Left hindlimb (tissue), 1 donor: ENCODE data around the gene TSGA10.
"Not testable (repeated sequence)": the region's sequence is repeated elsewhere in the genome, so short reads cannot be mapped to it uniquely, and the experiment has no call there.

Source experiments
- DNase-seq: peaks from one replicate; pipeline ENCODE4 v3.0.0-alpha.2; 2018

Gene TSGA10, protein sequence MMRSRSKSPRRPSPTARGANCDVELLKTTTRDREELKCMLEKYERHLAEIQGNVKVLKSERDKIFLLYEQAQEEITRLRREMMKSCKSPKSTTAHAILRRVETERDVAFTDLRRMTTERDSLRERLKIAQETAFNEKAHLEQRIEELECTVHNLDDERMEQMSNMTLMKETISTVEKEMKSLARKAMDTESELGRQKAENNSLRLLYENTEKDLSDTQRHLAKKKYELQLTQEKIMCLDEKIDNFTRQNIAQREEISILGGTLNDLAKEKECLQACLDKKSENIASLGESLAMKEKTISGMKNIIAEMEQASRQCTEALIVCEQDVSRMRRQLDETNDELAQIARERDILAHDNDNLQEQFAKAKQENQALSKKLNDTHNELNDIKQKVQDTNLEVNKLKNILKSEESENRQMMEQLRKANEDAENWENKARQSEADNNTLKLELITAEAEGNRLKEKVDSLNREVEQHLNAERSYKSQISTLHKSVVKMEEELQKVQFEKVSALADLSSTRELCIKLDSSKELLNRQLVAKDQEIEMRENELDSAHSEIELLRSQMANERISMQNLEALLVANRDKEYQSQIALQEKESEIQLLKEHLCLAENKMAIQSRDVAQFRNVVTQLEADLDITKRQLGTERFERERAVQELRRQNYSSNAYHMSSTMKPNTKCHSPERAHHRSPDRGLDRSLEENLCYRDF

DNA sequence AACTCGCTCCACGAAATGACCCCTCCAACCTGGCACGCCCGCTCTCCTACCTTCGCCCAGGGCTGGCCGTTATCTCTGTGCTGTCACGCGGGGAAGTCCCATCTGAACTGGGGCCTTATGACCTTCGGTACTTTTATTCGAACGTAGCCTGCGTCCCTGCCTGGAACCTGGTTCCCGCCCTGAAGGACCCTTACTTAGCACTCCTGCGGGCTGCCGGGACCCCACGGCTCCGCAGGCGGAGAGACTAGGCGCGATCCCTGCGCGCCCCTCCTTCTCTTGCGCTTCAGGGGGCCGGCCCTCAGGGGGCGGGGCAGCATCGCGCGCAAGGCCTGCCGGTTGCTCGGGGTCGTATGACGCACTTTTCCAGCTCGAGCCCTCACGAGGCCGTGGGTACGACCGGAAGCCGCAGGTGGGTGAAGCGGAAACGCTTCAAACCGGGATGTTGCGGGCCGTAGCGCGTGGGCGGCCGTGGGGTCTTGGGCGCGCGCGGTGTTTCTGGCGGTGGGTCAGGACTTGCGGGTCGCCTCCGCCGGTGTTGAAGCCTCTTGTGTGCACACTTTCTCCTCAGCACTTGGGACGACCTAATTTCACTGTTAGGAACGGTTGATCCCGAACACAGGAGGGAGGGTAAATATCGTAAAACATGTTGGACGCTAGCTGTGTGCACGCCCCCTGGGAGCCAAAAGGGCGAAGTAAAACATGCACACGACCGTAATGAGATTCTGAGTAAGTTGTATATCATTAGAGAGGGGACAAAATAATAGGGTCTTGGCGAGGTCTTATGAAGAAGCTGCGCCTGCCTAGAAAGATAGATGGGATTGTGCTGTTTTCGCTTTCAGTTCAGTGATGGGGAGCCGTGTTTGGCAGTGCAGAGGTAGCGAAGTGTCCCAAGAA, at the start of gene TSGA10, which contains the start of gene LIPT1:
Gene TSGA10 (minus strand): TSS at position 300 of the 894 bp plus-strand sequence. CDS start 45,503 bp downstream, outside the sequence.
Gene LIPT1 (plus strand): TSS at position 325 of the 894 bp plus-strand sequence. CDS start 6,991 bp downstream, outside the sequence.
- DNase-seq, result peak; percentile 93

DNA sequence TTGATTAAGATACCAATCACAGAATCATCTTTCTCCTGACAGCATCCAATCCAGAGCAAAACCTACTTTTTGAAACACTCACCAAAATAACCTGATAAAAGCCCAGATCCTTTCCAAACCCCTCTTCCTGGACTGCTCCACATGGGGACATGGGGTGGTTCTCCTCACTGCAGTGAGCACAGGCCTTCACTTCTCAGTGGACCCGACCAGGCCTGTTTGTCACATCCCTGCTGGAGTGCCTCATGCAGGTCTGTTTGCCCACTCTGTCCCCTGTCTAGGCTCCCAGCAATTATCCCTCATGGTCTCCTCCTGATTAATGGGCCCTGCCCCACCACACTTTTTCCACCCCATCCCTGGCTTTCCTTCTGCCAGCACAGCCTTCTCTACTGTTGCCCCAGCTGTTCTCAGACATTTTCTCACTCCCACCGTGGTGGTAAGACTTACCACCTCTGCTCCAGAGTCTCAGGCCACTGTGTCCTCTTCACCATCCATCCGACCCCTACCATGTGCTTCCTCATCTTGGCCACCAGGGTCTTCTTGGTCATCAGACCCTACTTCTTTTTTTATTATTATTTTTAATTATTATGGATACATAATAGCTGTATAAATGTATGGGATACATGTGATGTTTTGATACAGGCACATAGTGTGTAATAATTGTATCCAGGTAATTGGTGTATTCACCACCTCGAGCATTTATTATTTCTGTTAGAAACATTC, 47.4 kb upstream of the TSGA10 start:
- no peak for DNase-seq

DNA sequence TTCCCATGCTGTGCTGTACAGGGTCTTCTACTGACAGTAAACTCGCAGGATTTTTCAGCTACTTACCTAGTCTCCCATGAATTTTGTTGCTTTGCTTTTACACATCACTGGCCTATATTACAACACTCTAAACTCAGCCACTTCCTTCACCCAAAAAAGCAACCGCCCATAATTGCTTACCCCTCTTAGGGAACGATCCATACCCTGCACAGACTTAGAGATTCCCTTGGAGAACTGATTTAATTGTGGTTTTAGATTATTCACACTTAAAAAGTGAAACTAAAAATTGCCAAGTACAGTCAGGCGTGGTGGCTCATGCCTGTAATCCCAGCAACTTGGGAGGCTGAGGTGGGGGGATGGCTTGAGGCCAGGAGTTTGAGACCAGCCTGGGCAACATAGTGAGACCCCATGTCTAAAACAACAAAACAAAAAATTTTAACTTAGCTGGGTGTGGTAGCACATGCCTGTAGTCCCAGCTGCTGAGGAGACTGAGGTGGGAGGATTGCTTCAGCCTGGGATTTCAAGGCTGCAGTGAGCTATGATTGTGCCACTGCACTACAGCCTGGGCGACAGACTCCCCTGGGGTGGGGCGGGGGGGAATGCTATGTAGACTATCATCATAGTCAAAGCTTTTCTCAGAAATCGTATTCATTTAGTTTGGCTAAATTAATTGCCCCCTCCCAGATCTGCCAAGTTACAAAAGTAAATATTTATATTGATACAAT, 45.5 kb upstream of the TSGA10 start:
- DNase-seq, result no peak

DNA sequence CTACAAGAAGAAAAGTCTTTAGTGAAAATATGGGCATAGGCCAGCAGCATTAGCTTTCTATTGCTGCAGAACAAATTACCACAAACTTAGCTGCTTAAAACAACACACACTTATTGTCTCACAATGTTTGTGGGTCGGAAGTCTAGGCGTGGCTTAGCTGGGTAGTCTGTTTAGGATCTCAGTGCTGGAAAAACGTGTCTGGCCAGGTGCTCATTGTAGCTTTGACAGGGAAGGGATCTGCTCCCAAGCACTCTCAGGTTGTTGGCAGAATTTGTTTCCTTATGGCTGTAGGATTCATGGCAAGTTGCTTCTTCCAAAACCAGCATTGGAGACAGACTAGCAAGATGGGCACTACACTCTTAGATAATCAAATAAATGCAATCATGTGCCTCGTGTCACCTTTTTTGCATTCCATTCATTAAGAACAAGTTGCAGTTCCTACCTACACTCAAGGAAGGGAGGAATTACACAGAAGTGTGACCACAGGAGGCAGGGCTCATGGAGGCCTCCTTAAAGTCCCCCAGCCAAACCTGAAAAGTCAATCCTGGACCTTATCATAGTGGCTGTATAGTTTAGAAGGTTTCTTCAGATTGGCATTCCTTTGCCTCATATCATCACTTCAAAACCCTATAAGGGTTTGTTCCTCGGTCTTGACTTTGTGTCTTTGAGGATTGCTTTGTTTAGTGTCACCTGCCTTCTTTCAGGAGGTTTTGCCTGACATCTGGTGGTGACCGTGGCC, 43.5 kb upstream of the TSGA10 start:
- DNase-seq, result no peak

DNA sequence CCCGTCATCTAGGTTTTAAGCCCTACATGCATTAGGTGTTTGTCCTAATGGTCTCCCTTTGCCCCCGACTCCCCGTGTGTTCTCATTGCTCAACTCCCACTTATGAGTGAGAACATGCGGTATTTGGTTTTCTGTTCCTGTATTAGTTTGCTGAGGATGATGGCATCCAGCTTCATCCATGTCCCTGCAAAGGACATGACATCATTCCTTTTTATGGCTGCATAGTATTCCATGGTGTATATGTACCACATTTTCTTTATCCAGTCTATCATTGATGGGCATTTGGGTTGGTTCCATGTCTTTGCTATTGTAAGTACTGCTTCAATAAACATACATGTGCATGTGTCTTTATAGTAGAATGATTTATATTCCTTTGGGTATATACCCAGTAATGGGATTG, 37.6 kb upstream of the TSGA10 start:
- DNase-seq, result not testable (repeated sequence)

DNA sequence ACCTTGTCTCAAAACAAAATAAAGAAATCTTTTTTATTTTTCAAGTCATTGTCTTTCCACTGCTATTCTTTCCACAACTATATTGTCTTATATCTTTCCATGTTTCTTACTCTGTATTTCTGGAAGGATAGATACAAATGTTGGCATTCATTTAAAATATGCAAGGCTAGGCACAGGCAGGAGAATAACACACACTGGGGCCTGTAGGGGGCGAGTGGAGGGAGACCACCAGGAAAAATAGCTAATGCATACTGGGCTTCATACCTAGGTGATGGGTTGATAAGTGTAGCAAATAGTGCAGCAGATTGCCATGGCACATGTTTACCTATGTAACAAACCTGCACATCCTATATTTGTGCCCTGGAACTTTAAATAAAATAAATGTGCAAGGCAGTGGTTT, 35.8 kb upstream of the TSGA10 start:
- DNase-seq, result no peak

DNA sequence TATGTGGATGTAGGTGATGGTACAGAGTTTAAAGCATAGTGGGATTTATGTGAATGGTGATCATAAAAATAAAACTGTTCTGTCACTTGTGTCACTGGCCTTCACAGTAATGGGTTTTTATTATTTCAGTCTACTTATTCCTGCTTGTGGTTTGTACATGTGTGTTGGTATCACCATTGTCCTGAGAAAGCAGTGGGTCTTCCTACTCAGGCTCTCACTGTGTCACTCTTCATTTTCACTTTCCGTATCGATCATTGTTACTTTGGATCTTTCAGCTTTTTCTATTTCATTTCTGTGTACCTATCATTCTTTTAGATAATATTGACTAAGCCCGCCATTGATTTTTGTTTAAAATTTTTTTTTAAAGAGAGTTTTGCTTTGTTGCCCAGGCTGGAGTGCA, 33.6 kb upstream of the TSGA10 start:
- no peak for DNase-seq

DNA sequence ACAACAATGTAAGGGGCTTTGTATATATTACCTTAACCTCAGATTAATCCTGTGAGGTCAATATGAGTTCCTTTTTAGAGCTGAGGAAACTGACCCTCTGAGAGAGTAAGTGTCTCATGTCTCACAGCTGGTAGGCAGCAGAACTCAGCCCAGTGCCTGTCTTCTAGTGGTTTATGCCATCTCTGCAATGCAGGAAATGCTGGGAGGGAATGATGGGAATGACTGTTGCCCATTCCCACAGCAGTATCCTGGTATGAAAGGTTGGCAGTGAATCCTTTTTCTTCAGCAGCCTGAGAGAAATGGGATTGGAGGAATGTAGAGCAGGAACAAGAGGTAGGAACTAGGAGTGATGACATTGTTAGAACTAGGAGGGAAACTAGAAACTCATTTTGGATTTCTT, 32.3 kb upstream of the TSGA10 start:
- no peak for DNase-seq

DNA sequence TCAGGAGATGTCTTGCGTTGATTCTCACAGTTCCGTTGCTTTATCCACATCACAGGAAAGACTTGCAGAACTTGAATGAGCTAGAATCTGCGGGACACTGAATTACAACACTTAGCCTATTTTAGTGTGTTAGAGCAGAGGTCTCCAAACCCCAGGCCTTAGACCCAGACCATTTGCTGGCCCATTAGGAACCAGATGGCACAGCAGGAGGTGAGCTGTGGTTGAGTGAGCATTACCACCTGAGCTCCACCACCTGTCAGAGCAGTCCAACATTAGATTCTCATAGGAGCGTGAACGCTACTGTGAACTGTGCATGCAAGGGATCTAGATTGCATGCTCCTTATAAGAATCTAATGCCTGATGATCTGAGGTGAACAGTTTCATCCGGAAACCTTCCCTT, 30.1 kb upstream of the TSGA10 start:
- DNase-seq, result no peak

DNA sequence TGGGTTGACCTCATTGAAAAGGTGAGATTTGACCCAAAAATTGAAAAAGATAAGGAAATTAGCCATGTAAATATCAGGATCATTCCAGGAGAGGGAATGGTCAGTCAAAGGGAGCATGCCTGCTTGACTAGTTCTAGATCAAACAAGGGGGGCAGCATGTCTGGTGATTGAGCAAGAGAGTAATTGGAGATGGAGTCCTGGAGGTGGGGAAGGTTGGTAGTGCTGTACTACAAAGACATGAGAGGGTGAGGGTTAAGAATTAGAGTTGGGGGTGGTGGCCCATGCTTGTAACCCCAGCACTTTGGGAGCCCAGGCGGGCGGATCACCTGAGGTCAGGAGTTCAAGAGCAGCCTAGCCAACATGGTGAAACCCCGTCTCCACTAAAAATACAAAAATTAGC, 28.3 kb upstream of the TSGA10 start:
- no peak for DNase-seq

DNA sequence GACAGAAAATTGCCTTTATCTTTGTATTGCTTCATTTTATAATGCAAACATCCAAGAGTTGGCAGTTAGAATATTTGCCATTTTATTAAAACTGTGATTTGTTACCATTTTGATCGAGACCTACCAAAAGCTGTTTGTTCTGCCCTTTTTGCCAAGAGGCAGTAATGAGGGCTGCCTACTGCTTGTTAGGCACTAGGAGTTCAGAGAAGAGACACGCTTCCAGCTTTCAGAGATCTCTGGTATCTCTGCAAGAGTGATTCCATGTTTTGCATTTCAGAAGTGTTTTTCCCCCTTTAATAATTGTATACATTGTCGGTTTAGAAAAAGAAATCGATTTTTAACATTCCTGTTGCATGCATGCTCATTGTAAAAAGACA, 26.9 kb upstream of the TSGA10 start:
- DNase-seq, result no peak

DNA sequence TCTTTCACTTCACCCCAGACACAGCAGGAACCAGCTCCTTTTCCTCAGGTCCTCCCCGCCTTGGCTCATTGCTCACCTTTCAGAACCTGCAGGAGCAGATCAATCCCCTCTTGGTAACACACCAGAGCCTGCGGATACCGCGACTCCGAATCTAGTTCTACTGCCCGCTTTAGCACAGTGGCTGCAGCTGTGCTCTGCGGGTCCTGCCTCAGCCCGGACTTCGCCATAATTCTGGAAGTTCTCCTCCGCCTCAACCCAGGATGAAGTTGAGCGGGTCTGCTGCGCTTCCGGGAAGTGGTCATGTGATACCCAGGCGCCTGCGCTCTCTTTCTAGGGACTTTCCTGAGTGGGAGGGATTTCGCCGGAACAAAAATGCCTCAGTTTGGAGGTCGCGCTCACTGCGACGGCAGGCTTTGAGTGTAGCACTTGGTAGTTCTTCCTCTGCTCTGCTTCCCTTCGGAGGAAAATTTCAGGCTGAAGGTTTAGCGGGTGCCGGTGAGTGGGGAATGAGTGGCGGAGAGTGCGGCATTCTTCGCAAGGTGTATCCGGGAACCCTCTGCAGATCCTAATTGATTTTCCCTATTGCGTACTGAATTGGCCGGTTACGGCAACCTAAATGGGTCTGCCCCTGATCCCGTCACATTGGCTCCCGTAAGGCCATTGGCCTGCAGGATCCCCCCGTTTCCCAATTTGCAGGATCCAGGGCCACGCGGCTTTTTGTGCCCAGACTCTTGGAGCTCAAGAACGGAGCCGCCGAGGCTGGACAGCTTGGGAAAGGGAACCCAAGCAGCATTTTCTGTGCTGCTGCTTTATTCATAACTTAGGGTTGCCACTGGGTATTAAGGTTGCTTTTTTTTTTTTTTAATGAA, 26.2 kb upstream of the TSGA10 start, which contains the start of the genes MITD1 and MRPL30:
Gene MITD1 (minus strand): TSS at position 304 of the 869 bp plus-strand sequence. CDS start 77 bp downstream, at position 227.
Gene MRPL30 (plus strand): TSS at position 430 of the 869 bp plus-strand sequence. CDS start 5,020 bp downstream, outside the sequence.
- DNase-seq, result peak; percentile 94

DNA sequence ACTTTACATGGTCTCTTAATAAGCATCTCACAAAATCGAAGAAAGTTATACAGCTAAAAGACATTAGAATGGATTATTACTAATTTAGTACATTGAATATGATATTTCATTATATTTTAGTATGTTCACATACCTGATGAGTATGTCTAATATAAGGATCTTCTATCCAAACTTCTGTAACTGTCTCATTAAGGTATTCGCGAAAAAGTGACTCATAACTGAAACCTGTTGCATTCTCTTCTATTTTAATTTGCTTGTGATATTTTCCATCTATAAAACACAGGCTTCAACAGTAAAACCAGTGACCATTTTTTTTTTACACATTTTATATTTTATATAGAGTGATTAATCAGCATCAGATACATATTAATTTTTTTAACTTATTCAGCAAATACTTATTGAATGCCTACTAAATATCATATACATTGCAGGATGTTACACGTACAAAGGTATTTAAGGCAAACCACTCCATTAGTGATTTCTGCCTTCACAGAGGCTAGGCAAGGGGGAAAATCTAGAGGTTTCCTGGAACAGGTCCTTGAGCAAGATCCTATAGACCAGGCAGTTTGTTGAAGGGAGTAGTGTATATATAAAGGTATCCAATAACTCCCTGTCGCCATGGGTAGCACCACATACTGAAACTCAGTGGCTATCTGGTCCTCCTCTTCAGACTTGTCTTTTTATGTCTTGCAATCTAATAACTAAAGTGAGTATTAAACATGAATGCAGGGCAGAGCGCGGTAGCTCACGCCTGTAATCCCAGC, 16.8 kb upstream of the TSGA10 start:
- no peak for DNase-seq

DNA sequence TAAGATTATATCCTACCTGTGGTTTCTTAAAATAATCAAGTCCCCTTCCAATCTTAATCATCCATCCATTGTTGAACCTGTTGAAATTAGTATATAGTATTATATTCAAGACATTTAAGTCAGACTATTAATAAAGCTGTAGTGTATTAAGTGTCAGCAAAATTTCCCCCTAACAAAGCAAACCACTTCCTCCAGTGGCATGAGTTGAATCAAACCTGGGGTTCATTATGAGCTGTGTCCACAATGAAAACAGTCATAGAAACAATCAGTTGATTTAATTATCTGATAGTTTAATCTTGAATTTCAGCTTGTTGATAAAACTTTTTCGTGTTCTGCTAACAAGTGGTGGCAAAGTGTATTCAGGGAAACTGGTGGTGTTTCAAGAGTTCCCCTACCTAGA, 14.8 kb upstream of the TSGA10 start:
- DNase-seq, result no peak

DNA sequence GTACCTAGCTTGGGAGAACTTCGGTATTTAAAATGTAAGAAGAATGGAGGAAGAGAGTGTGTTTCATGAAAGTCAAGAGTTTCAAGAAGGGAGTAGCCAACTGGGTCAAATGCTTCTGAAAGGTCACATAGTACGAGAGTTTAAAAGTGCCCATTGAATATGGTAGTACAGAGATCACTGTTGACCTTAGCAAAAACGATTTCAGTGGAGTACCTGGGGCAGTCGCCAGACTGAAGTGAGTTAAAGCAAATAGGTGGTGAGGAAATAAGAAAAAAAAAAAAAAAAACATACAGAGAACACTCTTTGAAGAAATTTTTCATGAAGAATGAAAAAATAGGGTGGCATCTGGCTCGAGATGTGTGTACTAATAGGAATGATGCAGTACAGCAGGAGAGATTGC, 11.5 kb upstream of the TSGA10 start:
- no peak for DNase-seq

DNA sequence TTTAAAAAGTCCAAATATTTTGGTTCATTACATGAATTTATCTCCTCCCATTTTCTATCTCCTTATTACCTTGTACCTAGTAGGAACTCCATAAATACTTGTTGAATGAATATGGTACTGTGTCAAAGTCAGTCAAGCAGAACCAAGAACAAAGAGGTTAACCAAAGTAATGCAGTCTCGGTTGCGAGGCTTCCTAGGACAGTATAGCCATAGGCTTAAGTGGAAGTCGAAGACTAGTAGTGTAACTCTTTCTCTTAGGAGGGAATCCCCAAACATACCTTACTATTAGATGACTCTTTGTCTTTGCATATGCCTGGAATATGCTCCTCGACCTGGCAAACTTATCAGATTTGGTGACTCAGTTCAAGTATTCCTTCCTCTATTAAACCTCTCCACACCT, 4.9 kb upstream of the TSGA10 start:
- DNase-seq, result no peak

DNA sequence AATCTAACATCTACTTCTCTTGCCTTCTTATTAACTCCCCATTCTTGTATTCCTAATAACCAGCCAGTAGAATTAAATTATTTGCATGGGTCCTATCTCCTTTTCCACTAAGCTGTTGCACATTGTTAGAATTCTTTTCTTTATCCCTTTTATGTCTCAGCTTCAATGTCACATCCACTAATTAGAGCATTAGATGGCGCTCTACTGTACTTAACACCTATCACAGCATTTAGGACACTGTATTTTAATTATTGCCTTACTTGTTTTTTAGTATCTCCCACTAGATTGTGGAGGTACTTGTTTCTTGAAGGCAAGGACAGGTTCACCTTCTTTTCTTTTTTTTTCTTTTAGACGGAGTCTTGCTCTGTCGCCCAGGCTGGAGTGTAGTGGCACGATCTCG, 3.9 kb upstream of the TSGA10 start:
- no peak for DNase-seq

DNA sequence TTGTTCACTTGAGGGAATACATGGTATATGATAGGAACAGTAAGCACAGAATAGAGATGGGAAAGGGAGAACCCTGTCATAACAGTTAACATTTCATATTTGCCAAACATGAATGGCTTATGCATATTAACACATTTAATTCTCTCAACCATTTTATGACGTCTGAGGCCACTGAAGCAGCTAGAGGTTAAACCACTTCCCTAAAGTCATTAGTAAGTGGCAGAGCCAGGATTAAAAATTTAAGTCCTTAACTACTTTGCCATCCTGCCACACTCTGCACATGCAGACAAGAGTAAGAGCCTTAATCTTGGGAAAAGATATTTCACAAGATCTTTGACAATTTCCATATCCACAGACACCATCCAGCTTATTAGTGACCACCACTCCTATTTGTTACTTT, 2.1 kb upstream of the TSGA10 start:
- no peak for DNase-seq
